NCI-H446 treated with DMSO at 0.1 percent for 48 hours (cell line): ENCODE measurements around the gene SMIM29.

Source experiments
- DNase-seq: peaks from one replicate; lab custom pipeline; 2025; lab: John Stamatoyannopoulos, UW

The SMIM29 gene

DNA sequence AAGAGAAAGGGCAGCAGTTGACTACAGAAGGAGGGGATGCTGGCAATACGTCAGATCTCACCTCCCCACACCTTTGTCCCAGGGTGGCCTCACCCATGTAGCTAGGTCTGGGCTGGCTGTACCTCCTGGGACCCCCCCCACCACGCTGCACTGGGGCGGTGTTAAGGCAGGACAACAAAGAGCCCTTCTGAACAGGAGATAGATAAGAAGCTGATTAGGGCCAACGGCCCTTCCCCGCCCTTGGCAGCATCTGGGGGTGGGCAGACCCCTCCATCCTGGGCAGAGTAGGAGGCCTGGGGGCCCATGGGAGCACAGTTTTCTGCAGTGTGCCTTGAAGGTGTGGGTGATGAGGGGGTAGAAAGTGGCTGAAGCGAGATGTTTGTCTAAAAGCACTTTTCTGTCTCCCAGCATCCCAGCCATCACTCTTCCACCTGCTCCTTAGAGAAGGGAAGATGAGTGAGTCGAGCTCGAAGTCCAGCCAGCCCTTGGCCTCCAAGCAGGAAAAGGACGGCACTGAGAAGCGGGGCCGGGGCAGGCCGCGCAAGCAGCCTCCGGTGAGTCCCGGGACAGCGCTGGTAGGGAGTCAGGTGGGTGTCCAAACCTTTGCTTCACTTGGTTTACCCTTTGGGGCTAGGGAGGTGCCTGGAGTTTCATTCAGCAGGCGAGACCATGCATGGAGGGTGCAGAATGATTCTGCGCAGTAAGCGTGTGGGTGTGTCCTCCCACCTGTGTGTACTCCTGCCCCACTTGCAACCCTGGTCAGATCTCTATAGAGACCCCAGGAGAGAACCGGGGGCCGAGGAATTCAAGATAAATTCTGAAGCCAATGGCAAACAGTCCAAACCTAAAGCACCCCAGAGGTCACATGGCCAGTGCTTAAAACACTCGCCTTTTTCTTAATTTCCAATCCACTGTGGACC, 8.2 kb downstream of the SMIM29 start:
- no peak for DNase-seq

DNA sequence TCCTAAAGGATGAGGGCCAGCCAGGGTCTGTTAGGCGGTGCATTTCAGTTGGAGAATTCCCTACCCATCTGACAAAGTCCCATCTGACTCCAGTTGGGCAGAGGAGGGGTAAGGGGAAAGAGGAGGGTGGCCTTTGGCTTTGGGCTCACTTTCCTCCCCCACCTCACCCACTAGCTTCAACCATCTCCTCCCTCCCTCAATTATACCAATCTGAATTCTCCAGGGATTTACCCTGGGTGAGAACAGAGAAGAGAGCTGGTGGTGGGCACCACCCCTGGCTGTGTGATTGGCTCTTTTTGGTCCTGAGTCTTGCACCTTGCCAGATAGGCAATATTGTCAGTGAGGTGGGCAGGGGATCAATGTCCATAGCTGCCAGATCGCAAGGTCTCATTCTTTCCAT, 8.9 kb downstream of the SMIM29 start:
- no peak for DNase-seq

DNA sequence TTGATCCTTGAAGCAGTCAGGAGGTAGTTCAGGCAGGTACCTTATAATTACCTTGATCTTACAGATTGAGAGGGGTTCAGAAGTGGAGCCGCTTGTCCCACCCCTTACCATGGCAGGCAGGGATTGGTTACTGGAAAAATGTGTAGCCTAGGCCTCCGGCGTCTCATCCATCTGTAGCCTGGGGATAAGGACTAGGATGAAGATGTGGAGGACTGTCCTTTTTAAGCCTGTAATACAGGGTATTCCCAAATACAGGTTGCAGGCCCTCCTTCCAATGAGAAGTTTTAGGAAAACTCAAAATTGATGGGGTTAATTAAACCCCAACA, 9.3 kb downstream of the SMIM29 start:
- no peak for DNase-seq

DNA sequence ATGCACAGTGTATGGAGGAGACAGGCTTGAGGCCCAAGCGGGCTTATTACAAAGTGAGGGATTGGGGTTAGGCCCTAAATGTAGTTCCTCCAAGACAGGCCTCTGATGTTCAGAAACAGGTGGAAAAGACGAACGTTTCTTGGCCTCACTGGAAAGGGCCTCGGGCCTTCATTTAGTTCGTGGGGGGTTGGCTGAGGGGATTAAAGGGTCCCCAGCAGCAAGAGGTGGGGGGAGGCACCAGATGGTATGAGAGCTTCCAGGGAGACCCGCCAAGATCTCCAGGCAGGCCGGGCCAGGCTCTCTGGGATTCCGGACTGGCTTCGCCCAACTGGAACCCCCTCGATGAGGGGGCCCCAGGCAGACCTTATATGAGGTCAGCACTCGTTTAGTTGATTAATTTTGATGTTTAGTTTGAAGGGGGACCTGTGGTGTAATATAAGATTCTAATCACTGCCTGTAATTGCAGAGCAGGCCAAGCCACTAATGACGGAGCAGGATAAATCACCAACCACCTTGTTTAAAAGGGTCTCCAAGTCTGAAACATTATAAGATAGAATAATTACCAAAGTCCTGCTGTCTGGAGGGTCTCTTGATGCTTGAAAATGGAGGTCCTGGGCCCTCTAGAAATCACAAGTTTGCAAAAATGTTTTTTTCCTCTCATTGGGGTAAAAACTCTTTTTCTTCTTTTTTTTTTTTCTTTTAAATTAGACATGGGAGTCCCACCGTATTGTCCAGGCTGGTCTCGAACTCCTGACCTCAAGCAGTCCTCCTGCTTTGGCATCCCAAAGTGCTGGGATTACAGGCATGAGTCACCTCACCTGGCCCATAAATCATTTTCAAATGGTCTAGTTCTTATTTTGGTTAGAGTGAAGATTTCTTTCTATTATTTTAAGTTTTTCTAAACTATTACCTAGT, 10.0 kb downstream of the SMIM29 start:
- peak; percentile 40 for DNase-seq

DNA sequence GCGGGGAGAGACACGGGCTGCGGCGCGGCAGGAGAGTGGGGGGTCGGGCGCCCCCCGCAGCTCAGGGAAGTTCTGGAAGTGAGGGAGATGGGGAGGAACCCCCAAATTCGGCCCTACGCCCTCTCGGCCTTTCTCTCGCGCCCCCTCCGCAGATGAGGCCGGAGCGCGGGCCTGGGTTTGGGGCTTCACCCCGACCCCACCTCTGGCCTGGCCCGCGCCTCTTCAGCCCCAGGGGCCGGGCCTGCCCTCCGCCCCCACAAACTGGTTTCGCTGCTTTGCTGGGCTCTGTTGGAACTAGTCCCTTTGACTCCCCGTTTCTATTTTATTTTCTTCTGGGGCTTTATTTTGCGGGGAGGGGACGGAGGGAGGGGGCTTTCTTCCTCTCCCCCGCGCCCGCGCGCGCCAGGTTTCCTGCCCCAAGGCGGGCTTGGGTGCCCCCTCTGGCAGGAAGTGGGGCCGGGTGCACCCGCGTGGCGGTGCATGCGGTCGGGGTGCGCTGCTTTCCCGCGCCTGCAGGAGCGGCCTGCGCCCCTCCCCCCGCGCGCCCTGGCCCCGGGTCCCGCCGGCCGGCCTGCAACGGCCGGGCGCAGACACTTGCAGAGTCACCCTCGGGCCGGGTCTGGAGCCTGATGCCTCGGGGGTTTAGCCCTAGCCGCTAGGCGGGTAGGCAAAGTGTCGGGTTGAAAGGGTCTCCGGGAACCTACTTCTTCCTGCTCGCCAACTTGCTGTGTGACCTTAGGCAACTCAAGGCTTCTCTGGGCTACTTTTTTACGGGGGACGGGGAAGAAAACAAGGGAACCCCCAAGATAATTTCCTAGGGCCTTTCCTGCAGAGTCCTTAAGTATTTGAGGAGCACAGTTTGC, 10.9 kb downstream of the SMIM29 start:
- no peak for DNase-seq

DNA sequence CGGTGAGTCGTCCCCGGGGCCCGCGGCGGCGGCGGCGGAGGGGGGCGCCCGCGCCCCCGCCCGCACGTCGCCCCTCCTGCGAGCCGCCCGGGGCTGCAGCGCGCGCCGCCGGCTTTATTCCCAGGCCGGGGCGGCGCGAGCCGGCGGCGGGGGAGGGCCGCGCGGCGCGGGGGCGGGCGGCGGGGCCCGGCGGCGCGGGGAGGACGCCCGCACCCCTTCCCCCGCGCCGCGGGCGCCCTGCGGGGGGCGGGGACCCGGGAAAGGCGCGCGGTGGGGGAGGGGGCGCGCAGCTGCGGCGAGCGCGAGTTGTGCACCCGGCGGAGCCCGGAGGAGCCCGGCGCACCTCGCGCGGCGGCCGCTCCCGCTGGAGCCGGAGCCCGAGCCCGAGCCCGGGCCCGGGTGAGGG, 11.5 kb downstream of the SMIM29 start:
- no peak for DNase-seq

DNA sequence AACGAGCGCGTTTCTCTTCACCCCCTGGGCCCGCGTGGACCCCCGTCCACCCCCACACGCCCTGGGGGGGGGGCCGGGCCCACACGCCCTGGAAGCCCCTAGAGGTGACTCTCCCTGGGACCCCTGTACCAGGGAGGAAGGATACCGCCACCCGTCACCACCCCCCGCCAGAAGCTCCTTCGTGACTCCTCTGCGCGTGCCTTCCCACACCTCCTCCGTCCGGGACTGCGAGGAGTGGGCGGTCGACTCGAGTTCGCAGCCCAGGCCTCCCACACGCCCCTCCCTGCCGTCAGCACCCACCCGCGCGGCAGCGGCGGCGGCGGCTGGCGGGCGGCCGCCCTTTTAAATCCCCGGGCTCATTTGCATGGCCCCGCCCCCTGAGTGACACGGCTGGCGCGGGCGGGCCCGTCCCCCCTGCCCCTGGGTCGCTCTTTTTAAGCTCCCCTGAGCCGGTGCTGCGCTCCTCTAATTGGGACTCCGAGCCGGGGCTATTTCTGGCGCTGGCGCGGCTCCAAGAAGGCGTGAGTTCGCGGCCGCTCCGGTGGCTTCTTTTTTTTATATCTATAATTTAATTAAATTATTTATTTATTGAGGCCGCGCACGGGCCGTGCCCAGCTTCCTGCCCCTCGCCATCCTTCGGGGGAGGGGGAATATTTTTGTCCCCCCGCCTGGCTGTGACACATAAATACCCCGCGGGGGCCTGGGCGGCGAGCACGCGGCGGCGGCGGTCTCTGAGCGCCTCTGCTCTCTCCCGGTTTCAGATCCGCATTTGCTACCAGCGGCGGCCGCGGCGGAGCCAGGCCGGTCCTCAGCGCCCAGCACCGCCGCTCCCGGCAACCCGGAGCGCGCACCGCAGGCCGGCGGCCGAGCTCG, 12.1 kb downstream of the SMIM29 start, which contains the start of gene HMGA1:
Gene HMGA1, plus strand, starts transcription at position 431 of the 873 bp plus-strand sequence. CDS start 3,908 bp downstream, outside the sequence.
- peak; percentile 85 for DNase-seq

DNA sequence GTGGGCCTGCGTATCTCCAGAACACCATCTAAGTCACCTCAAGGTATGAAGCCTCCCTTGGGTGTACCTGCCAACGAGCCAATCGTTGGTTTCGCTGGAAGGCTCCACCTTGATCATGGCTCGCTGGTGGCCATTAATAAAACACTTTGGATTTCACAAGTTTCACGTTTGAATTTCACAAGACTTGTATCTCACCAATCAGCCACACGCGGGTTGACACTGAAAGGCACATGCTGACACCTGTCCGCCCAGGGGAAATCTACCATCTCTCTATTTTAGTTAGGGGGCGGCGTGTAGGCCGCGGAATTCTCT, 12.7 kb downstream of the SMIM29 start:
- no peak for DNase-seq

DNA sequence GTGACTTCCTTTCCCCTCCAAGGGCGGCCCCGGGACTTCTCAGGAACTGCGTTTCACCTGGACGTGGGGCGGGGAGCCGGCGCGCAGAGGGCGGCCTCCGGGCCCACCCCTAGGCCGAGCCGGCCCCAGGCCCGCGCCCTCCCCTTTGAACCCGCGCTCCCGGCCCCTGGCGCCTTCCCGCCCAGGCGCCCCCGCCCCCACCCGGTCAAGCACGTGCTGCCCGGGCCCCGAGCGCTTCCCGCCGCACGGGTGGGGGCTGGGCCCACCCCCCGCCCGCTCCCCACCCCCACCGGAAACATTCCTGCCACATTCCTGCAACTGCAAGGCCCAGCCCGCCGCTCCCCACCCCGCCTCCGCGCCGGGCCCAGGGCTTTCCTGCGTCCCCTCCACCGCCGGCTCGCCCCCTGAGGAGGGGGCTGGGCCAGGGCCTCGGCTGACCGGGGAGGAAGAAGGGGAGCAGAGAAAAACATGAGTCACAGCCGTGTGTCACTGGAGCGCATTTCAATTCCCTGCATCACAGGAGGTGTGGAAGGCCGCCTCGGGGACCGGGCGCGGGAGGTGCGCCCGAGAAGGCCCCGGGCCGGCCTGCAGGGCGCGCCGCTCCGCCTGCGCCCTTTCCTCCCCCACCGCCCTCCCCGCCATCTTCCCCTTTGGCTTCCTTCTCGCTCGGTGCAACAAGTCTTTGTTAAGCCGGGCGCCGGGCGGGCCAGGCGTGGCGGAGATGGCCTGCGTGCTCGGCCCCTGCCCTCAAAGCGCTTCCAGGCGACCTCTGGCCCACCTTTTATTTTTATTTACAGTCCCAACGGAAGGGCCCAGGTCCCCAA, 13.3 kb downstream of the SMIM29 start:
- DNase-seq, result no peak

DNA sequence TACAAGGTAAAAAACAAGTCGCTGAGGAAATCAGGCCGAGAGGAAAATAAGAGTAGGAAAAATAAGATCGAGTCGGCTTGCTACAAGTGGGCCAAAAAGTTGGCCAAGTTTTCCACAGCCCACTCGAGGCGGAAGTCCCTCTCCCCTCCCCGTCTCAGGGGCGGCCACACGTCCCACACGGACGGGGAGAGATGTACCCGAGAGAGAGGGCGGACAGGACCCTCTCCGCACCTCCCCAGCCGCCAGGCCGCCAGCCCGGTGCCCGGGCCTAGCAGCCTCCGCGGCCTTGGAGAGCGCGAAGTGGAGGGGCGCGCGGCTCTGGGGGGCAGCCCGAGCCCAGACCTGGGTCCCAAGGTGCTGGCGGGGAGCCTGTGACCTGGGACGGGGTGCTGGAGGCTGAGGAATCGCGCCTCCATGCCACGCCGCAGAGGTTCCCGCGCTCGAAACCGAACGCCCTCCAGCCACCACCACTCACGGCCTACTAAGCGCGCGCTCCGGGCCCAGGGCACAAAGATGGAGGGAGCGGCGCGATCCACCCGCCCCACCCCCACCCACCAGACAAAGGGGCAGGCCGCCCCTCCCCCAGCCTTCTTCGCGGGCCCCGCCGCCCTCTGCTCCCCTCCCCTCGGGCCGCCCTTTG, 14.0 kb downstream of the SMIM29 start:
- DNase-seq, result no peak

DNA sequence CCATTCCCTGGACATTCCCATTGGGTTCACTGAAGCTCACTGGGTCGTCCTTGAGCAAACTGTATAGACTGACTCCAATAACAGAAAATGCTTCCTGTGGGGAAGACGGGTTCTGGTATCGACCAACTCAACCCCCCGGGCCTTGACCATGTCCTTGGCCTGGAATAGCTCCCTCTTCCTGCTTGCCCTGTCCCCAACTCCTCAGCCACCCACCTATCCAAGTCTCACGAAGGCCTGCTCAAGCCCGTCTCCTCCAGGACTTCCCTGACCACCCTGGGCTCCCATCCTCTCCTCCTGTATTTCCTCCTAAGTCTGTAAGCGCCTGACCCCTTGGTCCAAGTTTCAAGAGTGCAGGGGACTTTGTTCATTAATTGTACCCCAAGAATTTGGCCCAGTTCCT, 14.9 kb downstream of the SMIM29 start:
- no peak for DNase-seq

DNA sequence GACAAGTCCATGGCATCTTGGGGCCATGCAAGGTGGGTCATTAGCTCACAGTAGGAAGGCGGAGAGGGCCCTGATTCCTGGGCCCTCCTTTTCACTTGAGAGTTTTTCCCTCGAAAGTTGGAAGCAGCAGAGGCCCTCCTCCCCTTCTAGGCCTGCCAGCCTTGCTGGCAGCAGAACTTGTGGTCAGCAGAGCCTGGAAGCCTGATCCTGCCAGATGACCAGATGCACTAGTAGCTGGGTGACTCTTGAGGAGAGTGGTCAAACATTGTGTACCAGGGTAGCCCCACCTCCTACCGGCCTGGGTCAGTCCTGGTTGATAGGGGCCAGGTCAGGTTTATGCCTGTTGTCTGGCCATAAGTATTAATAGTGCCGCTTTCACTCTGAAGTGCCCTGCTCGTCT, 15.9 kb downstream of the SMIM29 start:
- no peak for DNase-seq

DNA sequence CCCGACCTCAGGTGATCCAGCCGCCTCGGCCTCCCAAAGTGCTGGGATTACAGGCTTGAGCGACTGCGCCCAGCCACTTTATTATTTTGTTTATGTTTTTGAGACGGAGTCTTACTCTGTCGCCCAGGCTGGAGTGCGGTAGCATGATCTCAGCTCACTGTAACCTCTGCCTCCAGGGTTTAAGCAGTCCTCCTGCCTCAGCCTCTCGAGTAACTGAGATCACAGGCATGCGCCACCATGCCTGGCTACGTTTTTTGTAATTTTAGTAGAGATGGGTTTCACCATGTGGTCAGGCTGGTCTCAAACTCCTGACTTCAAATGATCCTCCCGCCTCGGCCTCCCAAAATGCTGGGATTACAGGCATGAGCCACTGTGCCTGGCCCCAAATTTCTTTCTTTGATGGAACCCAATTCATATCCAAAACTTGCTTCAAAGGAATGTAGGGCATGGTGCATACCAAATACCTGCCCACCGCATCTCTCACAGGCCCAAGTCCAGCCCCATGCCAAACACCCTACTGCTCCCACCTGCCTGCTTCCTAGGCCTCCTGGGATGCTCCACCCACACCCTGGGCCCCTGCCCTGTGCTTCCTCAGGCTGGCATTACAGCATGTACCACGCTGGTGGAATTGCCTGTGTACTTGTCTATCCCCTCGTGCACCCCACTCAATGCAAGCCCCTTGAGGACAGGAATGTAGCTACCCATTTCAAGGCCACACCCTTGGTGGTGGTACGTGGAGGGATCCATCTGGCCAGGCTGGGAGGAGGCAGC, 17.1 kb downstream of the SMIM29 start:
- no peak for DNase-seq

DNA sequence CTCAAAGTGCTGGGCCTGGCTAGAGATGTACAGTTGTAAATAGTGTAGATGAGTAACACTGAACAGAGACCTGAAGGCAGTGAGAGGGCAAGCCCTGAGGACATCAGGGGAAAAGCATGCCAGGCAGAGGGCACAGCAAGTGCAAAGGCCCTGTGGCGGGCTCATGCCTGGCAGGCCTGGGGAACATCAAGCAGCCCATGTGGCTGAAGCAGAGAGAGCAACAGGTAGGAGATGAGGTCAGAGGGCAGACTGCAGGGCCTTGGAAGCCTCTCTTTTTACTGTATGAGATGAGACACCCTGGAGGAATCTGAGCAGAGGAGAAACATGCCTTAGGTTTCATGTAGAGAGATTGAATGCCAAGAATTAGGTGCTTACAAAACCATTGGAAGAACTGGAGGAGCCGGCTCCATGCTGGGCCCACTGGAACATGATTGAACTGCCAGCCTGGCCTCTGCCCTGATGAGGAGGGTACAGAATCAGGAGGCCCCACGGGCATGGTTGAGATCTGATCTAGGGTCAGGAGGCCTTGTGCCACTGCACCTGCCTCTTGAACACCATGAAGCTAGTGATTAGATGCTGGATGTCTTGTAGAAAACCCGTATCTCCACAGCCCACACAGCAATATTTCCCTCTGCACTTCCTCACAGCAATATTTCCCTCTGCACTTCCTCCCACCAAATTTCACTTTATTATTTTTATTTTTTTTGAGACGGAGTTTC, 18.0 kb downstream of the SMIM29 start:
- DNase-seq, result no peak

DNA sequence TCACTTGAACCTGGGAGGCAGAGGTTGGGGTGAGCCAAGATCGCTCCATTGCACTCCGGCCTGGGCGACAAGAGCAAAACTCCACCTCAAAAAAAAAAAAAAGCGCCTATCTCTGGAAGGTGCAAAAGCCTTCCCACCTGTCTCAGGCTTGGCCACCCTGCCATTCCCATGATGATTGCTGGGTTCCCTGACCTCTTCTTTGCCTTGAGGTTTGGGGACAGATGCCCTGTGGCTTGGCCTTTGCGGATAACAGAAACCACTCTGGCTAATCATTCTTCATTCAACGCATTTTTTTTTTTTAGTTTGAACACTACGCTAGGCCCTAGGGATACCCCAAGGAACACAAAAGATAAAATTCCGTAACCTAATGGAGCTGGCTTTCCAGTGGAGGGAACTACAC, 18.9 kb downstream of the SMIM29 start:
- DNase-seq, result no peak

DNA sequence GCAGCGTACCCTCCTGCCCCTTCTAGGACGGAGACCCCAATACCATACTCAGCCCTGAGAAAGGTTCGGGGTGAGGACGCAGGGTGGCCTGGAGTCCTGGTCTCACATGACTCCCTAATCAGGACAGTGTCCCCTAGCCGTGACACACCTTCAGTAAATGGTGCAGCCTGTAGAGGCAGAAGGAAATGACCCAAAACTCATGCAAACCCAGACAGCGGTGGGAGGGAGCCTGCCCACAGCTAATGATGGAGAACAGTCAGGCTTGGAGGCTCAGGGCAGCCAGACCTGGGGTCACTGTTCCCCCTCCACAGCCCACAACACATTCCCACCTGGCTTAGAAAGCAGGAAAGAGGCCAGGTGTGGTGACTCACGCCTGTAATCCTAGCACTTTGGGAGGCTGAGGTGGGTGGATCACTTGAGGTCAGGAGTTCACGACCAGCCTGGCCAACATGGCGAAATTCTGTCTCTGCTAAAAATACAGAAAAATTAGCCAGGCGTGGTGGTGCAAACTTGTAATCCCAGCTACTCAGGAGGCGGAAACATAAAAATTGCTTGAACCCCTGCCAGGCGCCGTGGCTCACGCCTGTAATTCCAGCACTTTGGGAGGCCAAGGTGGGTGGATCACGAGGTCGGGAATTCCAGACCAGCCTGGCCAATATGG, 20.9 kb downstream of the SMIM29 start:
- no peak for DNase-seq

DNA sequence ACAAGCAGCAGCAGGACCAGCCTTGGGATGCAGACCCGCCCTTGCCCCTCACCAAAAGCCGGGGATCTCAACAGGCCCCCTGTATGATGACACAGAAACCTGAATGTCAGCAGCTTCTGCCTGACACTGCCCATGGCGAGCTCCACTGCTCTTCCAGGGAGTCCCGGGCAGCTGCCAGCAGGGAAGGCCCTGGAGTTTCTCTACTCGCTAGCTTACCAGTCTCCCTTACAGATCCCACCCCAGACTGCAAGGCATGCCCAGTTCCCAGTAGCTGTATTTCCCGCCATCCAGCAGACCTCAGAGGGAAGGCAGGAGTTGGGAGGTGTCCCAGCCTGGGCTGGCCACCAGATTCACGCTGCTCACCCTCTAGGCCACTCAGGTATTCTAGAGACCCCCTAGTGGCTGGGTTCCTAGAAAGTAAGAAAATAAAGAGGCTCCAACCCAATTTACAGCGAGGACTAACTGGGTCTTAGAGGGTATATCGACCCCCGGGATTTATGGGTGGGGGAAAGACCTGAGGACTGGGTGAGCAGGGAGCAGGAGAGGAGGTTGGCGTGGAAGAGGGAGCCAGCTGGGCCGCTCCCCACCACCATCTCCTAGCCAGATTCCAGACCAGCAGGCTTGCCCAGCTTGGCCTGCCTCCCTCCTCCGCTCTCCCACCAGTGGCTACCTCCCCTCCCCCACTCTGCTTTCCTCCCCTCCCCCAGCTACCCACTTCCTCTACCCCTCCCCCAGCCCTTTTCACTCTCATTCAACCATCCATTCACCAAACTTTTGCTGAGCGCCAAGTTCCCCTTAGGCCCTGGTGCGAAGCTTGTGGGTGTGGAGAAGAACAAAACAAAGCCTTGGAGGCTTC, 21.8 kb downstream of the SMIM29 start:
- DNase-seq, result no peak
